Glutamatergic neuron (in vitro differentiated cells): Measurements from ENCODE around the gene ARMC5. TPM values are rescaled to one million over a fixed set of nuclear protein-coding genes. Genes with fewer than 3 reads are reported as not detected.

Source experiments
- DNase-seq: peaks from one replicate; pipeline ENCODE4 v3.0.0; 2022
- H3K27ac Mint-ChIP-seq: one replicate; pipeline ENCODE4 v1.8.0; 2020; ENCODE audit warnings: mild to moderate bottlenecking, mixed read lengths, inconsistent platforms; ENCODE audit not compliant: unreplicated experiment
- H3K27me3 Mint-ChIP-seq: one replicate; pipeline ENCODE4 v1.8.0; 2020; ENCODE audit warnings: mild to moderate bottlenecking, moderate library complexity, mixed read lengths, inconsistent platforms; ENCODE audit not compliant: unreplicated experiment
- H3K36me3 Mint-ChIP-seq: one replicate; pipeline ENCODE4 v1.8.0; 2020; ENCODE audit warnings: mild to moderate bottlenecking, mixed read lengths, inconsistent platforms; ENCODE audit not compliant: unreplicated experiment
- H3K4me1 Mint-ChIP-seq: one replicate; pipeline ENCODE4 v1.8.0; 2020; ENCODE audit warnings: mild to moderate bottlenecking, low read depth, mixed read lengths, inconsistent platforms; ENCODE audit not compliant: unreplicated experiment
- H3K4me3 Mint-ChIP-seq: one replicate; pipeline ENCODE4 v1.8.0; 2020; ENCODE audit warnings: mild to moderate bottlenecking, mixed read lengths, inconsistent platforms; ENCODE audit not compliant: unreplicated experiment
- H3K9me3 Mint-ChIP-seq: one replicate; pipeline ENCODE4 v1.8.0; 2020; ENCODE audit warnings: mild to moderate bottlenecking, moderate library complexity, mixed read lengths, inconsistent platforms; ENCODE audit not compliant: unreplicated experiment
- CTCF ChIP-seq: fragments of 200-600 bp; sonication (generic); IDR thresholded peaks from one replicate; pipeline ENCODE4 v1.5.0; 2021; ENCODE audit not compliant: partially characterized antibody, unreplicated experiment
- total RNA-seq: library from RNA; stranded (reverse); fragmentation: NEBNext Ultra II Directional; extraction: Animal tissue kit (Norgen Biotek cat#: 25700); gene quantifications from one replicate; pipeline ENCODE4 v1.2.1, GENCODE V29; 2021; ENCODE audit not compliant: unreplicated experiment

ARMC5 gene
- total RNA-seq, 1 donor from 2014 or later, result 15.8 TPM

GRCh38 chr16:31461921-31462804 is 2.9 kb downstream of the ARMC5 start:
- Mint-ChIP-seq H3K27ac (no peak overlapping the region), H3K27me3 (peaks cover 8% of the 10 kb centered on the region), H3K36me3 (no peaks in the 10 kb centered on the region), H3K4me3 (no peak overlapping the region), H3K9me3 (peaks cover 16% of the 10 kb centered on the region), H3K4me1 (peaks cover 5% of the 10 kb centered on the region)
- TF ChIP-seq CTCF, result no peak
- no peak for DNase-seq

- peaks cover 4% of the 10 kb centered on the region for H3K27me3 Mint-ChIP-seq
- H3K36me3 Mint-ChIP-seq, result no peaks in the 10 kb centered on the region
- no peak for TF ChIP-seq CTCF
- no peak overlapping the region for H3K27ac Mint-ChIP-seq
- peaks cover 3% of the 10 kb centered on the region for H3K4me1 Mint-ChIP-seq
- DNase-seq, result peak; percentile 14
- no peak overlapping the region for H3K4me3 Mint-ChIP-seq
- peaks cover 10% of the 10 kb centered on the region for H3K9me3 Mint-ChIP-seq
Measured at GRCh38 chr16:31464348-31464769, 5.1 kb downstream of the ARMC5 start.

GRCh38 chr16:31464781-31465260 is 5.5 kb downstream of the ARMC5 start:
- TF ChIP-seq CTCF, result no peak
- no peak overlapping the region for H3K27ac Mint-ChIP-seq
- no peak overlapping the region for H3K4me3 Mint-ChIP-seq
- no peak for DNase-seq
- H3K27me3 Mint-ChIP-seq, result peaks cover 4% of the 10 kb centered on the region
- H3K9me3 Mint-ChIP-seq, result peaks cover 10% of the 10 kb centered on the region
- peaks cover 3% of the 10 kb centered on the region for H3K4me1 Mint-ChIP-seq
- H3K36me3 Mint-ChIP-seq, result no peaks in the 10 kb centered on the region

GRCh38 chr16:31465788-31466370 is 6.6 kb downstream of the ARMC5 start:
- H3K27ac Mint-ChIP-seq, result no peak overlapping the region

More at GRCh38 chr16:31465788-31466370, 6.6 kb downstream of the ARMC5 start:
- Mint-ChIP-seq H3K9me3 (peaks cover 6% of the 10 kb centered on the region), H3K27me3 (peaks cover 2% of the 10 kb centered on the region), H3K36me3 (no peaks in the 10 kb centered on the region), H3K4me3 (no peak overlapping the region), H3K4me1 (no peaks in the 10 kb centered on the region)
- no peak for TF ChIP-seq CTCF
- DNase-seq, result no peak
